Mesenchymal stem cell (in vitro differentiated cells and primary cell): ENCODE results near the gene HIVEP3.

ENCODE experiments used
- DNase-seq: peaks from one replicate; pipeline ENCODE4 v3.0.0-alpha.2; 2013
- H2AFZ ChIP-seq: one replicate; pipeline ENCODE4 v1.6.1; 2013; ENCODE audit warnings: low read depth, mild to moderate bottlenecking, control low read depth, inconsistent platforms, low read length, moderate library complexity
- H2AK5ac ChIP-seq: 2 replicates; pipeline ENCODE4 v1.6.1; 2013; ENCODE audit warnings: low read length, moderate library complexity, mild to moderate bottlenecking, inconsistent platforms; ENCODE audit not compliant: severe bottlenecking
- H2BK120ac ChIP-seq: one replicate; pipeline ENCODE4 v1.6.1; 2013; ENCODE audit warnings: low read depth, mild to moderate bottlenecking, inconsistent platforms, low read length, moderate library complexity
- H2BK12ac ChIP-seq, 2 experiments: one replicate each; pipeline ENCODE4 v1.6.1; 2013; ENCODE audit warnings: inconsistent platforms in 2 of 2, low read length in 2 of 2, mild to moderate bottlenecking in 2 of 2, moderate library complexity in 2 of 2, control low read depth in 1 of 2
- H2BK15ac ChIP-seq: one replicate; pipeline ENCODE4 v1.6.1; 2013; ENCODE audit warnings: mild to moderate bottlenecking, low read depth, inconsistent platforms; ENCODE audit not compliant: poor library complexity, severe bottlenecking
- H2BK5ac ChIP-seq: 2 replicates; pipeline ENCODE4 v1.6.1; 2013; ENCODE audit warnings: low read depth, mild to moderate bottlenecking, low read length, control low read depth, inconsistent platforms; ENCODE audit not compliant: poor library complexity, severe bottlenecking
- H3K14ac ChIP-seq, 2 experiments: one replicate each; pipeline ENCODE4 v1.6.1; 2013; ENCODE audit warnings: inconsistent platforms in 2 of 2, low read length in 2 of 2, control low read depth in 1 of 2, mild to moderate bottlenecking in 1 of 2, moderate library complexity in 1 of 2
- H3K18ac ChIP-seq, 2 experiments: one replicate each; pipeline ENCODE4 v1.6.1; 2013; ENCODE audit warnings: inconsistent platforms in 2 of 2, low read length in 2 of 2, control low read depth in 1 of 2, low read depth in 1 of 2, mild to moderate bottlenecking in 1 of 2
- H3K23ac ChIP-seq, 2 experiments: one replicate each; pipeline ENCODE4 v1.6.1; 2013; ENCODE audit warnings: inconsistent platforms in 2 of 2, low read length in 2 of 2, mild to moderate bottlenecking in 2 of 2, moderate library complexity in 2 of 2, control low read depth in 1 of 2
- H3K27ac ChIP-seq: 2 replicates; pipeline ENCODE4 v1.5.1; 2013; ENCODE audit warnings: mild to moderate bottlenecking, moderate library complexity, low read length, control low read depth, inconsistent platforms; ENCODE audit not compliant: poor library complexity, severe bottlenecking
- H3K27me3 ChIP-seq, 2 experiments: 2 replicates each; pipeline versions ENCODE4 v1.6.1 to v1.7.0; 2013; ENCODE audit warnings: low read length in 2 of 2, mild to moderate bottlenecking in 2 of 2, moderate library complexity in 2 of 2, control low read depth in 1 of 2, inconsistent platforms in 1 of 2; ENCODE audit not compliant: control insufficient read depth in 1 of 2, insufficient read depth in 1 of 2
- H3K36me3 ChIP-seq, 2 experiments: 2 replicates each; pipeline versions ENCODE4 v1.6.1 to v1.7.0; 2013; ENCODE audit warnings: low read length in 2 of 2, control low read depth in 1 of 2, inconsistent platforms in 1 of 2, low read depth in 1 of 2, mild to moderate bottlenecking in 1 of 2; ENCODE audit not compliant: insufficient read depth in 2 of 2, control insufficient read depth in 1 of 2
- H3K4ac ChIP-seq, 2 experiments: one replicate each; pipeline ENCODE4 v1.6.1; 2013; ENCODE audit warnings: inconsistent platforms in 2 of 2, low read length in 2 of 2, mild to moderate bottlenecking in 2 of 2, moderate library complexity in 2 of 2, control low read depth in 1 of 2, low read depth in 1 of 2
- H3K4me1 ChIP-seq: 2 replicates; pipeline ENCODE4 v1.6.1; 2013; ENCODE audit warnings: low read depth, low read length, control low read depth; ENCODE audit not compliant: control insufficient read depth, insufficient read depth
- H3K4me2 ChIP-seq: 2 replicates; pipeline ENCODE4 v1.6.1; 2013; ENCODE audit warnings: low read length, mild to moderate bottlenecking, inconsistent platforms; ENCODE audit not compliant: poor library complexity, severe bottlenecking
- H3K4me3 ChIP-seq, 2 experiments: 2 replicates each; pipeline versions ENCODE4 v1.5.1 to v1.7.0; 2013; ENCODE audit warnings: low read length in 2 of 2, mild to moderate bottlenecking in 2 of 2, control low read depth in 1 of 2, low read depth in 1 of 2; ENCODE audit not compliant: insufficient read depth in 1 of 2
- H3K79me1 ChIP-seq: replicated peaks from 2 replicates; pipeline ENCODE4 v1.6.1; 2013; ENCODE audit warnings: mild to moderate bottlenecking, control low read depth, low read length, inconsistent platforms; ENCODE audit not compliant: poor library complexity, severe bottlenecking
- H3K9ac ChIP-seq: 2 replicates; pipeline ENCODE4 v1.7.0; 2013; ENCODE audit warnings: mild to moderate bottlenecking, low read length, moderate library complexity
- H3K9me3 ChIP-seq: 2 replicates; pipeline ENCODE4 v1.7.0; 2013; ENCODE audit warnings: mild to moderate bottlenecking, low read length; ENCODE audit not compliant: control insufficient read depth
- H4K8ac ChIP-seq: one replicate; pipeline ENCODE4 v1.6.1; 2013; ENCODE audit warnings: inconsistent platforms, mild to moderate bottlenecking, low read length, moderate library complexity
- H4K91ac ChIP-seq: one replicate; pipeline ENCODE4 v1.6.1; 2013; ENCODE audit warnings: mild to moderate bottlenecking, low read length, inconsistent platforms
- WGBS: methylation state at CpG from one replicate; pipeline ENCODE4 v1.1.7; 2013; ENCODE audit warnings: mixed read lengths; 5-methylcytosine and 5-hydroxymethylcytosine counted together

The HIVEP3 gene

GRCh38 chr1:41493117-41493536, 425.6 kb downstream of the HIVEP3 start:
- Histone ChIP-seq H2BK120ac (no peak overlapping the region), H2AK5ac (peak overlapping the region; percentile 85), H2BK12ac (peak overlapping the region in 1 of 2 experiments; percentile 27), H3K4me2 (no peak overlapping the region), H3K18ac (peak overlapping the region in 1 of 2 experiments; percentile 54), H4K91ac (peak overlapping the region; percentile 16), H2BK15ac (no peak overlapping the region), H3K4me1 (peaks cover 45% of the 10 kb centered on the region), H3K4me3 (no peak overlapping the region), H3K4ac (peak overlapping the region in 1 of 2 experiments; percentile 19), H3K14ac (no peak overlapping the region), H3K27me3 (peaks cover 0 to 10% of the 10 kb centered on the region in 2 experiments), H3K27ac (no peak overlapping the region), H3K36me3 (no peaks in the 10 kb centered on the region), H3K9me3 (no peaks in the 10 kb centered on the region), H3K9ac (no peak overlapping the region), H4K8ac (no peak overlapping the region), H2BK5ac (no peak overlapping the region), H3K79me1 (no peaks in the 10 kb centered on the region), H3K23ac (no peak overlapping the region), H2AFZ (no peak overlapping the region)
- WGBS, result 4% methylated on average over 5 of the region's 5 CpGs
- DNase-seq, result peak; percentile 96

DNA sequence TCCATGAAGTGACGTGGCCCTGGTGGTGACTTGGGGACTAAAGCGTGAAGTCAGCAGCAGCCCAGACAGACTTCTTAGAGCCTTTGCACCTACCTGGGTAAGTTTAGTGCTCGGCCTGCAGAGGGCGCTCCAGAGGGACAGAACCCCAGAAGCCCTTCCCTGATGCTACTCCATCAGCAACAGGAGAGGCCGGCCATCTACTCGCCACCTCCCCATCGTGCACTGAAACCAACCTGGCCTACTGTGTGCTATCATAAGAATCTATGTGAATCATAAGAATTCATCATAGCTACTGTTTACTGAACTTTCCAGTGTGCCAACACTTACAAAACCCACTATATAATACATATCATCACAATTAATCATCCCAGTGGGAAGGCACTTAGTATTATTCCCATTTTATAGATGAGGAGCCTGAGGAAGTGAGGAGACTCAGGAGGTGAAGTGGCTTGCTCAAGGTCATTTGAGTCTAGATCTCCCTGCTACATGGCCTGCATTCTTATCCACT, 426.3 kb downstream of the HIVEP3 start:
- no peak overlapping the region for H4K8ac ChIP-seq
- no peak overlapping the region for H2BK12ac ChIP-seq
- no peak overlapping the region for H2AK5ac ChIP-seq
- DNase-seq, result no peak
- no peaks in the 10 kb centered on the region for H3K9me3 ChIP-seq
- H2BK5ac ChIP-seq, result no peak overlapping the region
- no peak overlapping the region for H3K23ac ChIP-seq
- no peak overlapping the region for H3K18ac ChIP-seq
- no peak overlapping the region for H3K4me3 ChIP-seq
- no peak overlapping the region for H3K14ac ChIP-seq
- no peaks in the 10 kb centered on the region for H3K36me3 ChIP-seq
- H2AFZ ChIP-seq, result no peak overlapping the region
- WGBS, result 84% methylated on average over 5 of the region's 7 CpGs
- H2BK120ac ChIP-seq, result no peak overlapping the region
- H3K4ac ChIP-seq, result no peak overlapping the region
- H3K4me2 ChIP-seq, result no peak overlapping the region
- H3K4me1 ChIP-seq, result peaks cover 48% of the 10 kb centered on the region
- no peak overlapping the region for H4K91ac ChIP-seq
- H3K27me3 ChIP-seq, result peaks cover 0 to 18% of the 10 kb centered on the region in 2 experiments
- H3K9ac ChIP-seq, result no peak overlapping the region
- H3K79me1 ChIP-seq, result no peaks in the 10 kb centered on the region
- no peak overlapping the region for H3K27ac ChIP-seq
- H2BK15ac ChIP-seq, result no peak overlapping the region

DNA sequence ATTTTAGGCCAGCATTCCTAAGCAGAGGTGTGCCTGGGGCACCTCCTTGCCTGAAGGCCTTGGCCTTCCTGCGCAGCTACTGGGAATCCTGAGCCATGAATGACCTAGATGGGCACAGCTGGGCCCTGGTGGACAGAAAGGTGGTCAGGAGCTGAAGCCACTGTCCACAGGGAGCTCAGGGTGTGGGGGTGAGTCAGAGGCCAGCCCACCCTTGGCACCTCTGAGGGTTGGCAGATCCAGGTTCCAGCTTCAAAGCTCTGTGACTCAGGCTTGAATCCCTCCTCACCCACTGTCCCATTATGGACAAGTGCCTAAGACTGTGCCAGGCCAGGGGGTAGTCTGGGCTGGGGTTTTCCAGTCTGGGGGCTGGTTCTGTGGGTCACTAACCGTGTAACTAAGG, 427.8 kb downstream of the HIVEP3 start:
- H2AK5ac ChIP-seq, result peak overlapping the region; percentile 0
- no peak overlapping the region for H3K27ac ChIP-seq
- no peak overlapping the region for H2BK15ac ChIP-seq
- no peak overlapping the region for H3K4ac ChIP-seq
- H3K18ac ChIP-seq, result no peak overlapping the region
- H3K4me2 ChIP-seq, result no peak overlapping the region
- H3K4me1 ChIP-seq, result peaks cover 44% of the 10 kb centered on the region
- no peak overlapping the region for H2BK5ac ChIP-seq
- no peak overlapping the region for H3K14ac ChIP-seq
- H4K91ac ChIP-seq, result peak overlapping the region; percentile 19
- H3K9me3 ChIP-seq, result no peaks in the 10 kb centered on the region
- H4K8ac ChIP-seq, result no peak overlapping the region
- H3K79me1 ChIP-seq, result no peaks in the 10 kb centered on the region
- H2BK12ac ChIP-seq, result no peak overlapping the region
- no peak for DNase-seq
- no peaks in the 10 kb centered on the region for H3K36me3 ChIP-seq
- no peak overlapping the region for H3K4me3 ChIP-seq
- H3K9ac ChIP-seq, result no peak overlapping the region
- 82% methylated on average over 2 of the region's 2 CpGs for WGBS
- H2AFZ ChIP-seq, result no peak overlapping the region
- peaks cover 0 to 27% of the 10 kb centered on the region in 2 experiments for H3K27me3 ChIP-seq
- no peak overlapping the region for H2BK120ac ChIP-seq
- H3K23ac ChIP-seq, result no peak overlapping the region

DNA sequence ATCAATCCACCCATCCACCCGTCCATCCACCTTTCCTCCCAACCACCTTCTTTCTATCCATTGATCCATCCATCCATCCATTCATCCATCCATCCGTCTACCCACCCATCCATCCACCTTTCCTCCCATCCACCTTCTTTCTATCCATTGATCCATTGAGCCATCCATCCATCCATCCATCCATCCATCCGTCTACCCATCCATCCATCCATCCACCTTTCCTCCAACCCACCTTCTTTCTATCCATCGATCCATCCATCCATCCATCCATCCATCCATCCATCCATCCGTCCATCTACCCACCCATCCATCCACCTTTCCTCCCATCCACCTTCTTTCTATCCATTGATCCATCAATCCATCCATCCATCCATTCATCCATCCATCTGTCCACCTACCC, 429.2 kb downstream of the HIVEP3 start:
- 94% methylated on average over 5 of the region's 5 CpGs for WGBS
- H3K23ac ChIP-seq, result no peak overlapping the region

More for the DNA sequence above, 429.2 kb downstream of the HIVEP3 start:
- Histone ChIP-seq H3K9ac (no peak overlapping the region), H2BK120ac (no peak overlapping the region), H3K4me1 (peaks cover 47% of the 10 kb centered on the region), H4K91ac (no peak overlapping the region), H4K8ac (no peak overlapping the region), H3K14ac (no peak overlapping the region), H3K27ac (no peak overlapping the region), H3K36me3 (no peaks in the 10 kb centered on the region), H2BK12ac (no peak overlapping the region), H3K9me3 (no peaks in the 10 kb centered on the region), H3K18ac (no peak overlapping the region), H3K4me3 (no peak overlapping the region), H2BK15ac (no peak overlapping the region), H2AFZ (no peak overlapping the region), H3K4ac (no peak overlapping the region), H2AK5ac (no peak overlapping the region), H3K4me2 (no peak overlapping the region), H2BK5ac (no peak overlapping the region), H3K79me1 (no peaks in the 10 kb centered on the region), H3K27me3 (peaks cover 0 to 34% of the 10 kb centered on the region in 2 experiments)
- no peak for DNase-seq
